G401 (cell line): Measurements from ENCODE around the gene LIN7B. TPM values are rescaled to one million over a fixed set of nuclear protein-coding genes. Genes with fewer than 3 reads are reported as not detected.
"Not testable (repeated sequence)": the region's sequence is repeated elsewhere in the genome, so short reads cannot be mapped to it uniquely, and the experiment has no call there.

Experiments used
- DNase-seq: peaks from one replicate; pipeline ENCODE4 v3.0.0-alpha.2; 2015; ENCODE audit warnings: low spot score
- in situ Hi-C: cut with HindIII; loops from 2 replicates; pipeline ENCODE4 v1.10.0; 2016; ENCODE audit warnings: low sequenced_read_pairs, mixed read lengths
- total RNA-seq: library from RNA; depleted of rRNA; stranded (reverse); fragments of >200 nt; shearing (Covaris generic); gene quantifications from 2 replicates; pipeline ENCODE4 v1.2.3, GENCODE V29; 2014

Gene LIN7B
- total RNA-seq, 1 experiment from 2014 or later = 19.1 TPM

- no peak for DNase-seq
- in situ Hi-C loops = no loop called here
Observed at GRCh38 chr19:49117677-49118564, 3.8 kb downstream of the LIN7B start.

GRCh38 chr19:49118565-49119410 is 4.6 kb downstream of the LIN7B start, which contains the start of gene C19orf73:
Gene C19orf73 (minus strand): TSS chr19:49119143. CDS start chr19:49119022, 121 bp downstream.
- in situ Hi-C loops = no loop called here
- DNase-seq = peak; percentile 98

DNA sequence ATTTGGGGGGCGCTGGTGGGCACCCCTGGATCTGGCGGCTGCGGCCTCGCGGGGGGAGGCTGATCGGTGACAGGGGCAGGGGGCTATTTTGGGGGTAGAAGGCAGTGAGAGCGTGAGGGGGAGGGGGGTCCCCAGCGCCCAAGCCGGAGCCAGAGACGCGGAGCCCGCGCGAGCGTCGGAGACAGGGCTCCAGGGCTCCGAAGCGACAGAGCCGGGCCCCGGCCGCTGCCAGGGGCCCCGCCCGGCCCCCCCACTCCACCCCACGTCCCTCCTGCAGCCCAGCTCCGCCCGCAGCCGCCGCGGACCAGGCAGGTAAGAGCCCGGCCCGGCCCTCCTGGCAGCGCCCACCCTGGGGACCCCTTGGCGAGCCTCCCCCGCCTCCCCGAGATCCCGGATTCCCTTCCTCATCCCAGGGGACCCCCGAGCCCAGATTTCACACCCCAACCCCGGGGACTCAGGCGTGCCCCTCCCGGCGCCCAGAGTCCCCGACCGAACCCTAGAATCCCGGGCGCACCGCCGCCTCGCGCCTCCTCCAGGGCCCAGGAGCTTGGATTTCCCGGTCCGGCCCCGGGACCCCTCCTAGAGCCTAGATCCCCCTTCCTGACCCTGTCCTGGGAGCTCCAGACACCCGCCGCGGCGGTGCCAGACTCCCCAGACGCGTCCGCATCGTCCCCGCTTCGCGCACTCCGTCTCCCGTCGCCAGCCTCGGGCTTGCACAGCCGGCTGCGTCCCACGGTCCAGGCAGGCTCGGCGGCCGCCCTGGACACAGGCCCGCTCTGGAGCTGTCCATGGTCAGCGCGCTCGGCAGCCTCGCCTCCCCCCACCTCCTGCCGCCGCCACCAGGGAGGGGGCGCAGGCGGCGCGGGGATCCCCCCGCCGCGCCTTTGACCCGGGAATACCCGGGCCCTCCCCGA is 5.5 kb downstream of the LIN7B start, which contains the start of gene PPFIA3:
TSS of gene PPFIA3 (plus strand) at position 134 of the 914 bp plus-strand sequence. CDS start 8,330 bp downstream, outside the sequence.
- DNase-seq = peak; percentile 52
- in situ Hi-C loops = no loop called here

DNA sequence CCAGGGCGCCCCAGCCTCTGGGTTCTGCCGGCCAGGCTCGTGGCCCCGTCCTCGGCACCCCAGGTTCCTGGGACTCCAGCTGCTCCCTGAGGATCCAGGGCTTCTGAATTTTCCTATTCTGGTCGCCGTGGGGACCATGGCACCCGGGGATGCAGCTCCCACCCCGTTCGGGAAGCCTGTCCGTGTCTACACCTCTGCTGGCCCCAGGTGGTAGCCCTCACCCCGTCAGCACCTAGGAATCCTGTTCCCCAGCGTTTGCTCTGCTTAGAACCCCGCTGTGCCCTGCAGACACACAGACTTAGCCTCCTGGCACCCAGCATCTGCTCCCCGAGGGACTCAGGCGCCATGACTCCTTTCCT is 6.1 kb downstream of the LIN7B start:
- no peak for DNase-seq
- in situ Hi-C loops = no loop called here

GRCh38 chr19:49120868-49121267 is 6.7 kb downstream of the LIN7B start:
- no peak for DNase-seq
- in situ Hi-C loops = no loop called here

DNA sequence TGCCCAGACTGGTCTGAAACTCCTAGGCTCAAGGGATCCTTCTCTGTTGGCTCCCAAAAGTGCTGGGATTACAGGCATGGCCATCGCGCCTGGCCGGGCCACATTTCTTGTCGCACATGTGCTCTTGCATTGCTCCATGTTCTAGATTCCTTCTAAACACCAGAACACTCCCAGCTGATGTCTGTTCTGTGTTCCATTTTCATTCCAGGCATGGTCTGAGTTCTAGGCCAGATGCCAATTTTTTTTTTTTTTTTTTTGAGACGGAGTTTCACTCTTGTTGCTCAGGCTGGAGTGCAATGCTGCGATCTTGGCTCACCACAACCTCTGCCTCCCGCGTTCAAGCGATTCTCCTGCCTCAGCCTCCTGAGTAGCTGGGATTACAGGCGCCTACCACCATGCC is 7.7 kb downstream of the LIN7B start:
- DNase-seq = peak; percentile 53
- in situ Hi-C loops = not testable (repeated sequence)

DNA sequence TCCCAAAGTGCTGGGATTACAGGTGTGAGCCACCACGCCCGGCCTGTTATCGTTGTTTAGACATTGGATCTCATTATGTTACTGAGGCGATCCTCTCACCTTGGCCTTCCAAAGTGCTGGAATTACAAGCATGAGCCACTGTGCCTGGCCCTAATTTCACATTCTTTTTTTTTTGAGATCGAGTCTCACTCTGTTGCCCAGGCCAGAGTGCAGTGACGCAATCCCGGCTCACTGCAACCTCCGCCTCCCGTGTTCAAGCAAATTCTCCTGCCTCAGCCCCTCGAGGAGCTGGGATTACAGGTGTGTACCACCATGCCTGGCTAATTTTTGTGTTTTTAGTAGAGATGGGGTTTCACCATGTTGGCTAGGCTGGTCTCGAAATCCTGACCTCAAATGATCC is 9.1 kb downstream of the LIN7B start:
- DNase-seq, in situ Hi-C loops: not testable (repeated sequence)

GRCh38 chr19:49125025-49125731 is 11.0 kb downstream of the LIN7B start:
- in situ Hi-C loops = no loop called here
- DNase-seq = no peak

- DNase-seq = no peak
- in situ Hi-C loops = no loop called here
Observed at GRCh38 chr19:49126575-49126974, 12.4 kb downstream of the LIN7B start.

DNA sequence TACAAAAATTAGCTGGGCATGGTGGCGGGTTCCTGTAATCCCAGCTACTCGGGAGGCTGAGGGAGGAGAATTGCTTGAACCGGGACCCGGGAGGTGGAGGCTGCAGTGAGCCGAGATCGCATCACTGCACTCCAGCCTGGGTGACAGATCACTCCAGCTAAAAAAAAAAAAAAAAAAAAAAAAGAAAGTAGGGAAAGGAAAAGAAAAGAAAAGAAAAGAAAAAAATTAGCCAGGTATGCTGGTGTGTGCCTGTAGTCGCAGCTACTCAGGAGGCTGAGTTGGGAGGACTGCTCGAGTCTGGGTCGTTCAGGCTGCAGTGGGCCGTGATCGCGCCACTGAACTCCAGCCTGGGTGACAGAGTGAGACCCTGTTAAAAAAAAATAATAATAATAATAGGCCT is 13.1 kb downstream of the LIN7B start:
- in situ Hi-C loops, DNase-seq: not testable (repeated sequence)

- in situ Hi-C loops = no loop called here
- DNase-seq = peak; percentile 98
Observed at GRCh38 chr19:49127674-49128544, 13.7 kb downstream of the LIN7B start.

- in situ Hi-C loops = no loop called here
- no peak for DNase-seq
Observed at GRCh38 chr19:49128545-49129237, 14.5 kb downstream of the LIN7B start.

- DNase-seq = no peak
- in situ Hi-C loops = no loop called here
Observed at GRCh38 chr19:49129238-49129583, 15.0 kb downstream of the LIN7B start.

DNA sequence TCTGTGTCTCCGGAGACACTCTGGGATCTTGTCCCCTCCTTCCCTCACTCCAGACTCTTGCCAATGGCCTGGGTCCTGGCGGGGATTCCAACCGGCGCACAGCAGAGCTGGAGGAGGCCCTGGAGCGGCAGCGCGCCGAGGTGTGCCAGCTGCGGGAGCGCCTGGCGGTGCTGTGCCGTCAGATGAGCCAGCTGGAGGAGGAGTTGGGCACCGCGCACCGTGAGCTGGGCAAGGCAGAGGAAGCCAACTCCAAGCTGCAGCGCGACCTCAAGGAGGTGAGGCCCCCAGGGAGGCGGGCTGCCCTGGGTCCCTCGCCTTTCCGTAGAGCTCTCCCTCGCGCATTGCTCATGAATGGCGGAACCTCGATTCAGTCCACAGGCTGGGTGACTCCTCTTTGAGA is 16.2 kb downstream of the LIN7B start:
- DNase-seq = no peak
- in situ Hi-C loops = no loop called here

DNA sequence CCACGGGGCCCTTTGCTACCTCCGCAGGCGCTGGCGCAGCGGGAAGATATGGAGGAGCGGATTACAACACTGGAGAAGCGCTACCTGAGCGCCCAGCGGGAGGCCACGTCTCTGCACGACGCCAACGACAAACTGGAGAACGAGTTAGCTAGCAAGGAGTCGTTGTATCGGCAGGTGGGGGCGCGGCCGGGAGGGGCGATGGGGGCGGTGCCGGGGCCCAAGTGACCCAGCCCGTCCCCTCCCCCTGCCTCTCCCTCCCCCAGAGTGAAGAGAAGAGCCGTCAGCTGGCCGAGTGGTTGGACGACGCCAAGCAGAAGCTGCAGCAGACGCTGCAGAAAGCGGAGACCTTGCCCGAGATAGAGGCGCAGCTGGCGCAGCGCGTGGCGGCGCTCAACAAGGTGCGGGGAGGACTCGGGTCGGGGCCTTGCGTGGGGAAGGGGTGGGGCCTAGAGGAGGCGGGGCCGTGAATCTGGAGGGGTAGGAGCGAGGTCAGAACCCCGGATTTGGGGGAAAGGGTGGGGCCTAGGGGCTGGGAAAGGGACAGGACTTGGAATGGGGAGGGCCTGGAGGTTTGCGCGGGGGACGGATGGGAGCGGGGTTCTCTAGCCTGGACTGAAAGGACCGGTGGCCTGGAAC is 18.9 kb downstream of the LIN7B start:
- in situ Hi-C loops = no loop called here
- no peak for DNase-seq

- in situ Hi-C loops = no loop called here
- no peak for DNase-seq
Observed at GRCh38 chr19:49133621-49134454, 19.7 kb downstream of the LIN7B start.
